ENCODE results near the gene KIF6.

The KIF6 gene

DNA sequence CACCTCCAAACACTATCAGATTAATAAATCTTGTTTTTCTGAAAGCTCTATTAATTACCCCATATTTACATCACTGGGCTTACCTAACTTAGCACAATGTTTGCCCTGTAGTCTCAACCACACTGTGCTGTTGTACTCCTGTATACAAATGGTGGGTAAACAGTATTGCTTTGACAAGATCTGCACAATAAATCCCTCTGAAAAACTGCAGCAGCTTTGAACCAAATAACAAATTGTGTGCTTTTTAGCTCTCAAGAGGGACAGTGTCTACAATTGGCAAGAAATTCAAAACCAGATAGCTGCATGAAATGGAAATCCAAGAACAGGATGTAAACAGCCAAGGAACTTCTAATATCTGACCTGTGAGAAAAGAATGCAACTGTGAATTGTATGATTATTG is 10.4 kb downstream of the KIF6 start:
- no peak for TF ChIP-seq CTCF (conservative IDR thresholded peaks at IDR 0.05; ENCODE audit: low read depth, low read length)
- H3K4me3 ChIP-seq (ENCODE audit: low read length): no peak overlapping the region
- DNase-seq (ENCODE audit: low read depth): no peak

- no peak for TF ChIP-seq CTCF (conservative IDR thresholded peaks at IDR 0.05; ENCODE audit: low read depth, low read length)
- H3K4me3 ChIP-seq (ENCODE audit: low read length): no peak overlapping the region
- no peak for DNase-seq (ENCODE audit: low read depth)
Measured at GRCh38 chr6:39707962-39708683, 17.1 kb downstream of the KIF6 start.

GRCh38 chr6:39706819-39707335 is 18.3 kb downstream of the KIF6 start:
- no peak for DNase-seq (ENCODE audit: low read depth)
- H3K4me3 ChIP-seq (ENCODE audit: low read length): no peak overlapping the region
- TF ChIP-seq CTCF (conservative IDR thresholded peaks at IDR 0.05; ENCODE audit: low read depth, low read length): no peak

DNA sequence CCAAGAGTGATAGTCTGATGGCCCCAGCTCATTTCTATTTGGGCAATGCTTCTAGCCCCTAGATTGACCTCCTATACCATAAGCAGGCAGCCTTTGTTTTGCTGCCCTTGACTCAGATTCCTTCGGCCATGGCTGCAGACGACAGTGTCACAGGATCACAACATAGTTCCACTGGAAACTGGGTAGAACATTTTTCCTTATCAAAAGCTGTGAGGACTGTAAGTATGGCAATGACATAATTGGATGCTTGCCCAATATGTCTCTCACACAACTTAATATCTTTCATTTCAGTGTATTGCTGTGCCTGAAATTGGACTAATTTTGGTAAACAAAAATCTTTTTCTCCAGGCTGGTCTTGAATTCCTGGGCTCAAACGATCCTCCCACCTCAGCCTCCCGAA is 22.9 kb downstream of the KIF6 start:
- TF ChIP-seq CTCF (conservative IDR thresholded peaks at IDR 0.05; ENCODE audit: low read depth, low read length): no peak
- DNase-seq (ENCODE audit: low read depth): no peak
- H3K4me3 ChIP-seq (ENCODE audit: low read length): no peak overlapping the region

DNA sequence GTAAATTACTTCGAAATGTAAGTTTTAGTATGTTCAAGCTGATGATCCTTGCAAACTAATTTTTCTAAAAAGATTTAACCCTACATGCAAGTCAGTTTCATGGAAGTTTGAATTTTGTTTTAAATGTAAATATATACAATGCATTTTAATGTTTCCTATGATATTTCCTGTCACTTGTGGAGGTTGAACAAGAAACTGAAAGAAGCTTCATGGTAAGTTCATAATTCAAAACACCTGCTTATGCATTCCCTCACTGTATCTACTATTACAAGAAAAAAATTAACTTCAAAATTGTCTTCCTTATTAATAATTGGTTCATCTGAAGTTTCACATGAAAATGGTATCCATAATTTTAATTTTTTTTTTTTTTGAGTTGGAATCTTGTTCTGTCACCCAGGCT is 24.8 kb downstream of the KIF6 start:
- no peak for DNase-seq (ENCODE audit: low read depth)
- no peak for TF ChIP-seq CTCF (conservative IDR thresholded peaks at IDR 0.05; ENCODE audit: low read depth, low read length)

GRCh38 chr6:39698789-39699188 is 26.4 kb downstream of the KIF6 start:
- DNase-seq (ENCODE audit: low read depth): no peak
- no peak overlapping the region for H3K4me3 ChIP-seq (ENCODE audit: low read length)
- TF ChIP-seq CTCF (conservative IDR thresholded peaks at IDR 0.05; ENCODE audit: low read depth, low read length): no peak

More for the DNA sequence above, 24.8 kb downstream of the KIF6 start:
- no peak overlapping the region for H3K4me3 ChIP-seq (ENCODE audit: low read length)
